IMR-90 (cell line): ENCODE measurements around the gene EDIL3. TPM values are rescaled to one million over a fixed set of nuclear protein-coding genes. Genes with fewer than 3 reads are reported as not detected.

Experiments
- ATAC-seq: fragments of 200-7000 bp; cut with Tn5 transposase; 2 replicates; pipeline ENCODE4 v1.9.1; 2020; ENCODE audit warnings: low read depth, mild to moderate bottlenecking, moderate library complexity
- BruUV-seq: library from RNA; stranded (reverse); fragments of 400-500 nt; replicated peaks from 2 replicates; lab custom pipeline; 2021; lab: Mats Ljungman, UMichigan
- CTCF ChIA-PET: fragments of 300-600 bp; formaldehyde crosslinking; extraction: SDS; loops from one replicate; lab custom pipeline; 2021; ENCODE audit warnings: antibody characterized with exemption; lab: Yijun Ruan, JAX
- POLR2A ChIA-PET: fragments of 300-600 bp; sonication (Branson Sonifier 250); formaldehyde crosslinking; loops from one replicate; lab custom pipeline; 2022; ENCODE audit warnings: antibody characterized with exemption; ENCODE audit not compliant: unreplicated experiment; lab: Charles Lee
- DNase-seq: peaks from one replicate; pipeline ENCODE4 v3.0.0; 2013
- H2AFZ ChIP-seq: replicated peaks from 2 replicates; pipeline ENCODE3; 2013; ENCODE audit warnings: low read length, mild to moderate bottlenecking; ENCODE audit not compliant: poor library complexity
- H2AK5ac ChIP-seq: 2 replicates; pipeline ENCODE4 v1.6.1; 2013; ENCODE audit warnings: low read depth, low read length, inconsistent platforms
- H2AK9ac ChIP-seq: replicated peaks from 2 replicates; pipeline ENCODE3; 2013; ENCODE audit warnings: mild to moderate bottlenecking, low read depth, low read length, moderate library complexity; ENCODE audit not compliant: poor library complexity
- H2BK120ac ChIP-seq: 2 replicates; pipeline ENCODE4 v1.6.1; 2013; ENCODE audit warnings: low read depth, low read length, inconsistent platforms
- H2BK15ac ChIP-seq: 3 replicates; pipeline ENCODE4 v1.6.1; 2013; ENCODE audit warnings: low read depth, low read length, inconsistent platforms
- H2BK20ac ChIP-seq: 2 replicates; pipeline ENCODE4 v1.6.1; 2013; ENCODE audit warnings: low read depth, mild to moderate bottlenecking, inconsistent platforms, low read length, moderate library complexity
- H2BK5ac ChIP-seq: 2 replicates; pipeline ENCODE4 v1.6.1; 2013; ENCODE audit warnings: mild to moderate bottlenecking, low read depth, low read length, inconsistent platforms; ENCODE audit not compliant: poor library complexity, severe bottlenecking
- H3K14ac ChIP-seq: replicated peaks from 2 replicates; pipeline ENCODE4 v1.6.1; 2013; ENCODE audit warnings: low read depth, low read length, inconsistent platforms
- H3K18ac ChIP-seq: 2 replicates; pipeline ENCODE4 v1.6.1; 2013; ENCODE audit warnings: low read depth, low read length, control low read depth
- H3K23ac ChIP-seq: 2 replicates; pipeline ENCODE4 v1.6.1; 2013; ENCODE audit warnings: low read depth, low read length, inconsistent platforms
- H3K27ac ChIP-seq: 2 replicates; pipeline ENCODE4 v1.5.1; 2013; ENCODE audit warnings: mild to moderate bottlenecking, control low read depth, low read length; ENCODE audit not compliant: insufficient read depth
- H3K27me3 ChIP-seq: 2 replicates; pipeline ENCODE4 v1.6.1; 2013; ENCODE audit warnings: low read length; ENCODE audit not compliant: control insufficient read depth, insufficient read depth
- H3K36me3 ChIP-seq: 2 replicates; pipeline ENCODE4 v1.6.1; 2013; ENCODE audit warnings: low read length, mixed read lengths; ENCODE audit not compliant: control insufficient read depth, insufficient read depth
- H3K4ac ChIP-seq: 2 replicates; pipeline ENCODE4 v1.6.1; 2013; ENCODE audit warnings: low read depth, low read length, inconsistent platforms
- H3K4me1 ChIP-seq: 2 replicates; pipeline ENCODE4 v1.6.1; 2013; ENCODE audit warnings: low read length, mixed read lengths; ENCODE audit not compliant: control insufficient read depth, insufficient read depth
- H3K4me2 ChIP-seq: 2 replicates; pipeline ENCODE4 v1.6.1; 2013; ENCODE audit warnings: low read depth, mild to moderate bottlenecking, control low read depth, low read length, moderate library complexity
- H3K4me3 ChIP-seq: 2 replicates; pipeline ENCODE4 v1.5.1; 2013; ENCODE audit warnings: low read depth, mild to moderate bottlenecking, control low read depth, low read length, moderate library complexity; ENCODE audit not compliant: insufficient read depth
- H3K56ac ChIP-seq: 2 replicates; pipeline ENCODE4 v1.6.1; 2013; ENCODE audit warnings: low read length, inconsistent platforms; ENCODE audit not compliant: insufficient read depth; ENCODE audit errors: extremely low read depth
- H3K79me1 ChIP-seq, 2 experiments: 2 replicates each; pipeline ENCODE4 v1.6.1; 2013; ENCODE audit warnings: low read length in 2 of 2, inconsistent platforms in 1 of 2, low read depth in 1 of 2
- H3K9ac ChIP-seq: 2 replicates; pipeline ENCODE4 v1.6.1; 2013; ENCODE audit warnings: low read depth, low read length, control low read depth
- H3K9me1 ChIP-seq: 2 replicates; pipeline ENCODE4 v1.6.1; 2013; ENCODE audit warnings: low read length, inconsistent platforms; ENCODE audit not compliant: insufficient read depth
- H3K9me3 ChIP-seq: 2 replicates; pipeline ENCODE4 v1.6.1; 2013; ENCODE audit warnings: low read length; ENCODE audit not compliant: control insufficient read depth, insufficient read depth
- H4K20me1 ChIP-seq: 2 replicates; pipeline ENCODE4 v1.6.1; 2013; ENCODE audit warnings: low read length, inconsistent platforms; ENCODE audit not compliant: insufficient read depth
- H4K5ac ChIP-seq: 2 replicates; pipeline ENCODE4 v1.6.1; 2013; ENCODE audit warnings: mild to moderate bottlenecking, low read depth, low read length, control low read depth
- H4K8ac ChIP-seq, 2 experiments: 2 replicates each; pipeline ENCODE4 v1.6.1; 2013; ENCODE audit warnings: low read depth in 2 of 2, low read length in 2 of 2, control low read depth in 1 of 2, inconsistent platforms in 1 of 2
- H4K91ac ChIP-seq: 2 replicates; pipeline ENCODE4 v1.6.1; 2013; ENCODE audit warnings: low read depth, low read length, inconsistent platforms; ENCODE audit not compliant: insufficient read depth
- CEBPB ChIP-seq: IDR thresholded peaks from 2 replicates; pipeline ENCODE4 v1.6.1; 2012; ENCODE audit warnings: low read depth, low read length, improper control_type of control experiment
- CHD1 ChIP-seq: IDR thresholded peaks from 2 replicates; pipeline ENCODE4 v1.6.1; 2012; ENCODE audit warnings: low read depth, low read length, improper control_type of control experiment
- CTCF ChIP-seq: conservative IDR thresholded peaks from 2 replicates; pipeline ENCODE4 v1.5.1; 2012; ENCODE audit warnings: mild to moderate bottlenecking, low read depth, low read length, improper control_type of control experiment
- MAZ ChIP-seq: IDR thresholded peaks from 2 replicates; pipeline ENCODE4 v1.6.1; 2012; ENCODE audit warnings: low read depth, mild to moderate bottlenecking, low read length, improper control_type of control experiment, moderate library complexity, borderline replicate concordance
- MXI1 ChIP-seq: IDR thresholded peaks from 2 replicates; pipeline ENCODE4 v1.6.1; 2012; ENCODE audit warnings: low read depth, mild to moderate bottlenecking, low read length, moderate library complexity, borderline replicate concordance
- NFE2L2 ChIP-seq: fragments of 150-350 bp; IDR thresholded peaks from 2 replicates; pipeline ENCODE4 v1.6.1; 2016; ENCODE audit warnings: low read depth, mild to moderate bottlenecking, low read length
- POLR2A ChIP-seq: IDR thresholded peaks from 2 replicates; pipeline ENCODE4 v1.6.1; 2012; ENCODE audit warnings: mild to moderate bottlenecking, low read depth, low read length
- RCOR1 ChIP-seq: IDR thresholded peaks from 2 replicates; pipeline ENCODE4 v1.6.1; 2012; ENCODE audit warnings: mild to moderate bottlenecking, low read length, improper control_type of control experiment; ENCODE audit not compliant: insufficient replicate concordance
- WGBS, 2 experiments: methylation state at CpG; one replicate each; pipeline versions ENCODE4 v1.1.5 to v1.1.7; 2013; ENCODE audit warnings: missing lambda C conversion rate in 2 of 2; ENCODE audit not compliant: insufficient read length in 1 of 2; ENCODE audit errors: extremely low coverage in 2 of 2; 5-methylcytosine and 5-hydroxymethylcytosine counted together
- dilution Hi-C: fragments of 300-500 bp; cut with HindIII; formaldehyde crosslinking; loops from one replicate; pipeline ENCODE4 v1.14.3; 2018; ENCODE audit warnings: low sequenced_read_pairs; ENCODE audit not compliant: unreplicated experiment
- in situ Hi-C: fragments of 300-500 bp; cut with MboI; formaldehyde crosslinking; loops from 3 replicates; pipeline ENCODE4 v1.14.3; 2019; ENCODE audit warnings: low sequenced_read_pairs, inconsistent platforms, mixed read lengths
- intact Hi-C: fragments of 100-400 bp; cut with micrococcal nuclease; formaldehyde crosslinking; loops from 2 replicates; pipeline ENCODE4 v1.10.0; 2022
- polyA plus RNA-seq, 3 experiments: library from polyadenylated mRNA; depleted of rRNA; stranded (reverse); fragments of >200 nt; gene quantifications; 2 replicates each; pipeline ENCODE4 v1.2.3, GENCODE V29; 2012; ENCODE audit warnings: low replicate concordance in 1 of 3
- total RNA-seq: library from RNA; depleted of rRNA; stranded (reverse); fragments of >200 nt; gene quantifications from 2 replicates; pipeline ENCODE4 v1.2.3, GENCODE V29; 2012

Gene EDIL3
- total and polyA plus RNA-seq, 2 of the 4 experiments (the other 2 are of a cell fraction), result 55.5 to 82.8 TPM

- ChIA-PET CTCF (interaction anchor here (1.2 kb wide), 1 partner anchor 435 kb away, joined by 3 read pairs; no protein-coding TSS in a partner anchor), POLR2A (no interaction called here)
- Histone ChIP-seq H3K27me3 (no peaks in the 10 kb centered on the region), H3K23ac (no peak overlapping the region), H2BK120ac (no peak overlapping the region), H4K8ac (no peak overlapping the region), H3K79me1 (0 out of 4 replicates have a peak, but pooled peaks cover 0 to 3% of the 10 kb centered on the region in 2 experiments), H2BK20ac (no peak overlapping the region), H2AK5ac (no peak overlapping the region), H3K14ac (no peak overlapping the region), H3K9ac (no peak overlapping the region), H3K36me3 (no peaks in the 10 kb centered on the region), H3K56ac (no peak overlapping the region), H3K9me1 (no peaks in the 10 kb centered on the region), H3K4me2 (no peak overlapping the region), H3K27ac (no peak overlapping the region), H4K91ac (no peak overlapping the region), H3K18ac (no peak overlapping the region), H3K4ac (no peak overlapping the region), H2BK15ac (no peak overlapping the region), H4K20me1 (no peaks in the 10 kb centered on the region), H4K5ac (no peak overlapping the region), H2AK9ac (no peak overlapping the region), H3K4me3 (no peak overlapping the region), H3K4me1 (no peaks in the 10 kb centered on the region), H2BK5ac (no peak overlapping the region), H3K9me3 (0 out of 2 replicates have a peak, but pooled peaks cover 2% of the 10 kb centered on the region), H2AFZ (no peak overlapping the region)
- TF ChIP-seq MAZ (no peak), CEBPB (no peak), MXI1 (no peak), RCOR1 (no peak), POLR2A (no peak), CHD1 (no peak), NFE2L2 (no peak), CTCF (no peak)
- in situ Hi-C loops (no loop called here), dilution Hi-C loops (no loop called here), intact Hi-C loops (no loop called here)
- 100% methylated on average over 1 of the region's 3 CpGs; no CpG with 5 or more reads in 1 of the 2 experiments for WGBS, 2 experiments
- ATAC-seq (no peak), DNase-seq (no peak)
- no TSS peak for BruUV-seq
These were observed 291.9 kb downstream of the EDIL3 start for GRCh38 chr5:84092738-84093137.
